NB4 (cell line): Measurements from ENCODE around the gene ANKS1B.
"Not testable (repeated sequence)": the region's sequence is repeated elsewhere in the genome, so short reads cannot be mapped to it uniquely, and the experiment has no call there.

Experiments
- CTCF ChIP-seq: IDR thresholded peaks from one replicate; pipeline ENCODE4 v1.5.1; 2012; ENCODE audit warnings: low read depth, low read length
- MAX ChIP-seq: IDR thresholded peaks from 2 replicates; pipeline ENCODE4 v1.6.1; 2011; ENCODE audit warnings: low read depth, low read length
- POLR2A ChIP-seq: IDR thresholded peaks from 2 replicates; pipeline ENCODE4 v1.6.1; 2011; ENCODE audit warnings: mild to moderate bottlenecking; ENCODE audit not compliant: insufficient read length; ENCODE audit errors: extremely low read depth

- TF ChIP-seq CTCF, POLR2A, MAX: not testable (repeated sequence)
Observed at GRCh38 chr12:100005846-100006245, 21.1 kb upstream of the ANKS1B start.
